HG03060 (cell line): ENCODE data around the gene TMEM170A.

Experiments
- ATAC-seq: cut with Tn5 transposase; IDR thresholded peaks from one replicate; pipeline ENCODE4 v1.9.1; 2021; ENCODE audit warnings: low read depth, moderate number of reproducible peaks; ENCODE audit not compliant: unreplicated experiment

Gene TMEM170A

GRCh38 chr16:75406943-75407342, 57.5 kb downstream of the TMEM170A start:
- no peak for ATAC-seq

- no peak for ATAC-seq
These were observed 61.5 kb downstream of the TMEM170A start for GRCh38 chr16:75402821-75403475.

- ATAC-seq, result no peak
These were observed 62.2 kb downstream of the TMEM170A start for GRCh38 chr16:75402159-75402820.

- ATAC-seq, result no peak
These were observed 62.8 kb downstream of the TMEM170A start for GRCh38 chr16:75401691-75402090.

- ATAC-seq, result no peak
These were observed 66.2 kb downstream of the TMEM170A start for GRCh38 chr16:75398333-75398732.

GRCh38 chr16:75394941-75395340, 69.5 kb downstream of the TMEM170A start:
- ATAC-seq, result no peak
